Inflammatory macrophage treated with lipopolysaccharide for 4 hours (primary cell): ENCODE data around the gene KHDC4.
"Not testable (repeated sequence)": the region's sequence is repeated elsewhere in the genome, so short reads cannot be mapped to it uniquely, and the experiment has no call there.

Experiments
- DNase-seq: peaks from one replicate; pipeline ENCODE4 v3.0.0-alpha.2; 2020

The KHDC4 gene

DNA sequence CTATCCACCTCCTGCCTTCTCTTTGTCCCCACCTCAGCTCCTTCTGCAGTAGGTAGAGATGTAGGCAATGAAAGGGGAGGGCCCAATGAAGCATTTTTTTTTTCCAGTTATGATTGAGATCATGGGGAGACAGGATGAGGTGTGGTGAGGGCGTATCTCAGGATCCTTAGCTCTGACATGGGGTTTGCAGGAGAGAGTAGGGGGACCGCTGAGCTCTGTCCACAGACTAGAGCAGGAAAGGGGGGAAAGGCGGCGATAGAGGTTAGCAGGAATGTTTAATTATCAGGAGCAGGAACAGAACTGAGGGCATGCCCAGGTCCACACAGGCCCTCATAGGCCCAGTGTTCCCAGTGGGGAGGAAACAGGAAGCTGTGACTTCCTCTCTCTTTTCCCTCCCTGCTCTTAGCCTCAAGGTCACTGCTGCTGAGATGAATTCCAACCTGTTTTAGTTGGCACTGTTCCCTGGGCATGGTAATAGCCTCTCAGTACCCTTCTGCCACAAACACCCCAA lies 6.3 kb upstream of the KHDC4 start:
- peak; percentile 55 for DNase-seq

DNA sequence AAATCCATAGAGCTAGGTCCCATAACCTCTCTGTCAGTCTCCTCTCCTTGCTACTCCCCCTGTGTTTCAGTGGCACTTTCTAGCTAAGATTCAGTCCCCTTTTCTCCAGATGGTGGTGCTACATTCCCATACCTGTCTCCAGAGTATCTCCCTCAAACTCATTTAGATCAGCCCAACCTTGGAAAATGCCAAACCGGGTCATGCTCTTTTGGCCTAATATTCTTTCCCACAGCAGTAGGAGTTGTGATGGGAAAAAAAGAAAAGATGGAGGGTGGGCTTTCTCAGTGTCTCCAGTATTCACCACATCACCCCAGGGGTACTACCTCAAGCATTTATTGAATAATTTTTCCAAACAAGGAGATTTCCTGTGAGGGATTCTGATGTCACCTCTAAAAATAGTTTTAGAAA lies 4.0 kb upstream of the KHDC4 start:
- peak; percentile 63 for DNase-seq

DNA sequence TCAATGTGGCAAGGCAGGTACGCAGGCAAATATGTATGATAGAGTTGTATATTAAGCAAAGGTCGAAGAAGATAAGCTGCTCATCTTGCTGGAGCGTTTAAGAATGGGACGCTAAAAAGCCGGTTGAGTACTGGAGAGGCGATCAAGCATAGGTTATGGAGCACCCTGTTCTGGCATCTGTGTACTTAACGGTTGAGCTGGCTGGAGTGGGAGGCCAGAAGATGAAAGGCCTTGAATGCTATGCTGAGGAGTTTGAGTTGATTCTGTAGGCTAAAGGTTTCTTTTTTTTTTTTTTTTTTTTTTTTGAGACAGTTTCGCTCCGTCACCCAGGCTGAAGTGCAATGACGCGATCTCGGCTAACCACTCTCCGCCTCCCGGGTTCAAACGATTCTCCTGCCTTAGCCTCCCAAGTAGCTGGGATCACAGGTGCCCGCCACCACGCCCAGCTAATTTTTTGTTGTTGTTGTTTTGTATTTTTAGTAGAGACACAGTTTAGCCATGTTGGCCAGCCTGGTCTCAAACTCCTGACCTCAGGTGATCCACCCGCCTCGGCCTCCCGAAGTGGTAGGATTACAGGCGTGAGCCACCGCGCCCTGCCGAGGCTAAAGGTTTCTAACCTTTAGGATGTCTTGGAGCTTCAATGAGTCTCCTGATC lies 850 bp upstream of the KHDC4 start:
- no peak for DNase-seq

GRCh38 chr1:155933591-155934096 lies 569 bp downstream of the KHDC4 start:
- DNase-seq: no peak

- DNase-seq: no peak
These were observed 1.7 kb downstream of the KHDC4 start for GRCh38 chr1:155932487-155932886.

DNA sequence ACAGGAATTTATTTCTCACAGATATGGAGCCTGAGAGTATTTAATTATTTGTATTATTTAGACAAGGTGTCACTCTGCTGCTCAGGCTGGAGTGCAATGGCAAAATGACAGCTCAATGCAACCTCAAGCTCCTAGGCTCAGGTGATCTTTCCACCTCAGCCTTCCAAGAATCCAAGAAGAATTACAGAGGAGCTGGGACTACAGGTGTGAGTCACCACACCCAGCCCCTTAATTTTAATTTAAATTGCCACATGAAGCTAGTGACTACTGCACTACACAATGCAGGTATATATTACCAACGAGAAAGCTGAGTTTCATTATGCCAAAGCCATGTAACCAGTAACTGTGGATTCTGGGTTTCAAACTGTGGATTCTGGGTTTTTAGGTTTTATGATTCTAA lies 2.1 kb downstream of the KHDC4 start:
- DNase-seq: no peak

DNA sequence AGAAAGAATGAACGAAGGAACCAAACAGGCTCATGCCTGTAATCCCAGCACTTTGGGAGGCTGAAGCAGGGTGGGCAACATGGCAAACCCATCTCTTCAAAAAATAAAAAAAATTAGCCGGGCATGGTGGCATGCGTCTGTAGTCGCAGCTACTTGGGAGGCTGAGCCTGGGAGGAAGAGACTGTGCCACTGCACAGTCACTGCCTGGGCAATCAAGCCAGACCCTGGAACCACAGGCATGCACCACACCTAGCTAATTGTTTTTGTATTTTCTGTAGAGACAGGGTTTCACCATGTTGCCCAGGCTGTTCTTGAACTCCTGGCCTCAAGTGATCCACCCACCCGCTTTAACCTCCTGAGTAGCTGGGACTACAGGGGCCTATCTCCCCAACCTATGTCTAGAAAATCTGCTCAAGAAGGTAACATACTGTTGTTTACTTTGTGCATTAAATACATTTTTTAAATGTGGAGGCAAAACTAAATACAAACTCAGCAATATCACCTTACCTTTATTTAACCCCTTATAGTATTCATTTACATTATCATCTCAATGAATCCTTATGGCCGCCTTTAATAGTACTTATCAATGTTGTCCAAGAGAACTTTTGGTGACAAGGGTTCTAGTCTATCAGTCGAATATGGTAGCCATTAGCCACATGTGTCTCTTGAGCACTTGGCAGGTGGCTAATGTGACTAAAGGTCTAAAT lies 2.7 kb downstream of the KHDC4 start:
- DNase-seq: no peak

DNA sequence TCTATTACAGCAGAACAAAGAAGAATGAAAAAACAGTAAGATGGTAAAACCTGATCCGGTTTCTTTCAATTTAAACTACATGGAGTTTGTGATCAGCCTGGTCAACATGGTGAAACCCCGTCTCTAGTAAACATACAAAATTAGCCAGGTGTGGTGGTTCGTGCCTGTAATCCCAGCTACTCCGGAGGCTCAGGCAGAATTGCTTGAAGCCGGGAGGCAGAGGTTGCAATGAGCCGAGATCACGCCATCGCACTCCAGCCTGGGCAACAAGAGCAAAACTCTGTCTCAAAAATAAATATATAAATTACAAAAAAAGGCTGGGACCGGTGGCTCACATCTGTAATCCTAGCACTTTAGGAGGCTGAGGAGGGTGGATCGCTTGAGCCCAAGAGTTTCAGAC lies 3.5 kb downstream of the KHDC4 start:
- DNase-seq: not testable (repeated sequence)

DNA sequence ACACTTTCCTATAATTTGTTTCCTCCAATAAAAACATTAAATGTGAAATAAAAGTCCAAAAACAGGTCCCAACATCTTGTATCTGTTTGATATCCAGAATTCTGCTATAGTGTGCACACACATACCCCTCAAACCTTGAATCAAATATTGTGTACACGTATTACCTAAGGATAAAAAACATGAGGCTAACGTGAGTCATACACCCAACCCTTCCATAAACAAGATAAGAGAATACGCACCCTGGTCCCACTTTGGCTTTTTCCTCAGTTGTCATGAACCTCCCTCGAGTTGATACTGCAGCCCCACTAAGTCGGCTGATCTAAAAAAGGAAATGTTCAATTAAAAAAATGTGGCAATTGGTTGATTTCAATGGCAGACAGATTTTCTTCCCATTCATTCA lies 5.2 kb downstream of the KHDC4 start:
- no peak for DNase-seq

GRCh38 chr1:155925506-155925905 lies 8.7 kb downstream of the KHDC4 start:
- no peak for DNase-seq

GRCh38 chr1:155920717-155921116 lies 13.5 kb downstream of the KHDC4 start:
- no peak for DNase-seq

DNA sequence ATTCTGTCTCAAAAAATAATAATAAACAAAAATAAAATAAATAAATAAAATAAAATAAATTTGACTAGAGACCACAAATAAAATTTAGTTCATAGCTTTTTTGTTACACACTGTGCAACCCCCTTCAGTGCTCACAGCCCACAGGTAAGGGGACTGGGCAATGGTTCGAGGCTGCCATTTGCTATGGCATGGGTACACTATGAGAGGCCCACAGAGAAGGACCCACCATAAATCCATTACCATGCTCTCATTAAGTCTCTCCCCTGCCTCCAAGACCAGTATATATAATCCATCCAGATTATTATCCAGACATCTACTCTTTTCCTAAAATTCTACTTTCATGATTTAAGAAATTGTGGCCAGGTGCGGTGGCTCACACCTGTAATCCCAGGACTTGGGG lies 14.4 kb downstream of the KHDC4 start:
- DNase-seq: no peak

DNA sequence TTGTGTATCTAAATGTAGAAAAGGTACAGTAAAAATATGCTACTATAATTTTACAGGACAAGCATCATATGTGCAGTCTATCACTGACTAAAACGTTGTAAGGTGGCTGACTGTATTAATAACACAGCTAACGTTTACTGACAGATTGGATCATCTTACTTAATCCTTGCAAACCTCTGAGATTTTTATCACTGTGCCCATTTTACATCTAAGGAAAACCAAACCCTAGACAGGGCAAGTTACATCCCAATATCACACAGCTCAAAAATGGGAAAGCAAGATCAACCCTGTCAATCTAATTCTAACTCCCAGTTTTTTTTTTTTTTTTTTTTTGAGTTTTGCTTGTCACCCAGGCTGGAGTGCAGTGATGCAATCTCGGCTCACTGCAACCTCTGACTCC lies 15.6 kb downstream of the KHDC4 start:
- DNase-seq: no peak

DNA sequence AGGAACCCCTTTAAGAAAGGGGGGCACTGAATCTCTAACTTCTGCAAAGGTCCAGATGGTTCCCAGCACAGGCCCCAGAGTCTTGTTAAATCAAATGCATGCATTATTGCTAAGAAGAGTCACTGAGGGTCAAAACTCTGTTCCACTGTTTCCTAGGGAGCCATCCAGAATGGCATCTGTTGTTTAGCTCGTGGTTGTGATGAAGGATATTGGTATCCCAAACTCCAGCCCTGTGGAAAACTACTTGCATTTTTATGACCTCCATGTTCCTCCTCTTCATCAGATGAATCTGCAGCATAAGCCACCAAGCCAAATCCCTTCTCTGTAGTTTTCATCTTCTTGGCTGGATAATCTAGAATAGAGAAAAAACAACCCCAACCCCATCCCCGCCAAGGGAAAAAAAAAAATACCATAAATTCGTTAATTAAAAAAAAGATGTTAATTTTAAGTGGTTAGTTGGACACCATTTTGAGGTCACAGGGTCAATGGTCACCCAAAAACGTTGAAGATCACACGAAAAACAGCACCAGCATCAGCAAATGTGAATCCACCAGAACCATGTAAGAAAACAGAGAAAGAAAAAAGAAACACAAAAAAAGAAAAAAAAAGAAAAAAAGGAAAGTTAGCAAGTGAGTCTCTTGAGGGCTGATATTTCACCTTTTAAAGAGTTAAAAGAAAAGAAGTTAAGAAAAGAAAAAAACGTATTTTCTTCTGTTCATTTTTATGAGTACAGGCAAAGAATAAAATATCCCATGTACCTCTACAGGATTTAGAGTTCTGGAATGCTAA lies 20.1 kb downstream of the KHDC4 start:
- no peak for DNase-seq

DNA sequence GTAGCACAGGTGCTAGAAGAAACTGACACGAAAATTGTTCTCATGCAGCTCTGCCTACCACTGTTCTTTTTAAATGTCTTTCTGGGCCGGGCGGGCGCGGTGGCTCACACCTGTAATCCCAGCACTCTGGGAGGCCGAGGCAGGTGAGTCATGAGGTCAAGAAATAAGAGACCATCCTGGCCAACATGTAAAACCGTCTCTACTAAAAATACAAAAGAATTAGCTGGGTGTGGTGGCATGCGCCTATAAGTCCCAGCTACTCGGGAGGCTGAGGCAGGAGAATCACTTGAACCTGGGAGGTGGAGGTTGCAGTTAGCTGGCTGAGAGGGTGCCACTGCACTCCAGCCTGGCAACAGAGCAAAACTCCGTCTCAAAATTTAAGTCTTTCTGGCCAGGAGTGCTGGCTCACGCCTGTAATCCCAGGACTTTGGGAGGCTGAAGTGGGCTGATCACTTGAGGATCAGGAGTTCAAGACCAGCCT lies 22.1 kb downstream of the KHDC4 start:
- no peak for DNase-seq

DNA sequence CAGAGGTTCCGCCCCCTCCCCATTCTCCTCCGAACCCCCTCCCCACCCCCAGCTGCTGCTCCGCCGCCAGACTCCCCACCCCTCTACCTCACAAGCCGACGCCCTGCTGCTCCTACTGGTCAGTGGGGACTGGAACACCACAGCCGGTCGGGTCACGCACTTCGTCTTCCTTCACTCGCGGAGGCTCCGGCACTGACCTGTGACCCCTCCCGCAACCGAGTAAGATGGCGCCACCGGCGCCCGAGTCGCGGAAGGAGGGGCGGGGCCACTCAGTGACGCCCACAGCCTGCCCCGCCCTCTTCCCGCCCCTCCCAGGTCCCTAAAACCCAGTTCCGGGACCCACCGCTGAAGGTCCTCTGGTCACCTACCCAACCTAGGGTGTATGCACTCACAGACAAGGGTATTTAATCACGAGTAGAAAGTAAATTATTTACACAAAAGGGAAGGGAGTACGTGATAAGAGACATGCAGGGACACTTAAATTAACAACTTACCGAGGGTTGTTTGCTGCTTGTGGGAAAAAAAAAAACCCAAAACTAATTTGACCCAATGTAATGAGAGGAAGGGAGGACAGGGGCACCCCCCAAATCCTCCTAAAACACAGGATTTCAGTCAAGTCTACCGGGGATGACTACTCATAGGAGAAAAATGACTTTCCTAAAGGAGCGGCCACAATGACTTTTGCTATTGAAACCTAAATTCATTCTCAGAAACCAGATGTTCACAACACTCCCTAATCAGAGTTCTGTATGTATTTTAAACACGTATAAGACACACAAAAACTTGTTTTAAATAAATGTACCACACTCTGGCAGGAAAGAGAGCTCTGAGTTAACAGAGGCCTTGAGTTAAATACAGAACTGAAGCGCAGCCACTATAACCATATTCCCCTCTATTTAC lies 22.8 kb downstream of the KHDC4 start, which contains the start of gene RIT1:
RIT1 (minus strand) TSS at position 194 of the 900 bp plus-strand sequence. CDS start 588 bp downstream, outside the sequence.
- peak; percentile 92 for DNase-seq

DNA sequence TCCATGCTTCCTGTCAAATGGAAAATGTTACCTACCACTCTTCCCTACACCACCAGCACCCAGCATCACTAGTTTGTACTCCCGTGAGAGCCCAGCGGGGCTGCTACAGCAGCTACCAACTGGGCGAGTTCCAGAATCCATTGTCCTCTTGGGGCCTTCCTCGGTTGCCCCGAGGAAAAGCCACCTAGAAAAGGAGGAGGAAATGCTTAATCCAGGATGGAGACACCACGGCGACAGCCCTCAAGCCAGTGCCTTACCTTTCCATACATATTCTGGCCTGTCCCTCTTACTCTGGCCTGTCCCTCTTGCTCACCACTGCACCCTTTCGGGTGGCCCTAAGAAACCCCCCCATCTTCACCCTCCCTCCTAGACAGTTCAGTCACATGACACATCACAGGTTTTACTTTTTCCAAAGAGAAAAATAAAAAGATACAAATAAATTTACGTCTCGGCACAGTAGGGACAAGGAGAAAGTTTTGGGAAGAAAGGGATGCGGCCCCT lies 23.5 kb downstream of the KHDC4 start:
- DNase-seq: peak; percentile 31

GRCh38 chr1:155909894-155910293 lies 24.3 kb downstream of the KHDC4 start:
- DNase-seq: peak; percentile 89

GRCh38 chr1:155904261-155904660 lies 30.0 kb downstream of the KHDC4 start:
- no peak for DNase-seq

DNA sequence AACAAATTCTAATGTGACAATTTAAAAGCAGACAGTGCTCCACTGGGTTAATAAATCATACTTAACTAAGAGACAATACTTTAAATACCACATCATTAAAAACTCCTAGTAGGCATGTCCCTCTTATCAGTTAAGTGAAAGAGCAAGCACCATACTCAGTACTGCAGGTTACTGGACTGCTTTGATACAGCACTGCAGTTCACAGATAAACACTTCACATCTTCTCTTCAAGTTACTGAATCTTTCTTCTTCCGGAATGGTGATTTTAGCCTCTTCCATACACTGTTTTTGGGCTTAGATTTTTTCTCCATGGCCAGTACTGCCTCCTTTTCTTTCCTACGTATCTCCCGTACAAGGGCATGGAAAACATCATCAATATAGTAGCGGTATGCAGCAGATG lies 34.1 kb downstream of the KHDC4 start:
- DNase-seq: no peak

GRCh38 chr1:155899683-155900082 lies 34.5 kb downstream of the KHDC4 start:
- DNase-seq: no peak

- DNase-seq: no peak
These were observed 35.3 kb downstream of the KHDC4 start for GRCh38 chr1:155898888-155899287.
